NCI-H2227 (cell line): ENCODE results near the gene SMARCAL1.
"Not testable (repeated sequence)": the region's sequence is repeated elsewhere in the genome, so short reads cannot be mapped to it uniquely, and the experiment has no call there.

Experiments used
- DNase-seq: peaks from one replicate; lab custom pipeline; 2025; ENCODE audit not compliant: unreplicated experiment; lab: John Stamatoyannopoulos, UW

Gene SMARCAL1

GRCh38 chr2:216412022-216412999 lies at the start of gene SMARCAL1:
SMARCAL1 (plus strand) TSS chr2:216412484; CDS start chr2:216414705, 2,221 bp downstream.
- peak; percentile 100 for DNase-seq

GRCh38 chr2:216362730-216363129 lies 49.6 kb upstream of the SMARCAL1 start:
- DNase-seq, result peak; percentile 65

- DNase-seq, result no peak
These were observed 49.1 kb upstream of the SMARCAL1 start for GRCh38 chr2:216363221-216363620.

GRCh38 chr2:216365518-216365917 lies 46.8 kb upstream of the SMARCAL1 start:
- no peak for DNase-seq

- no peak for DNase-seq
These were observed 45.4 kb upstream of the SMARCAL1 start for GRCh38 chr2:216366777-216367471.

- no peak for DNase-seq
These were observed 42.5 kb upstream of the SMARCAL1 start for GRCh38 chr2:216369821-216370220.

- DNase-seq, result peak; percentile 33
These were observed 41.1 kb upstream of the SMARCAL1 start for GRCh38 chr2:216370961-216371712.

- peak; percentile 86 for DNase-seq
These were observed 40.3 kb upstream of the SMARCAL1 start, which contains the start of gene MARCHF4 for GRCh38 chr2:216371721-216372702. MARCHF4 (minus strand) TSS chr2:216372483; CDS start chr2:216370260, 2,223 bp downstream.

GRCh38 chr2:216372761-216373291 lies 39.5 kb upstream of the SMARCAL1 start:
- DNase-seq, result no peak

- no peak for DNase-seq
These were observed 38.4 kb upstream of the SMARCAL1 start for GRCh38 chr2:216373896-216374295.

GRCh38 chr2:216375286-216375685 lies 37.0 kb upstream of the SMARCAL1 start:
- no peak for DNase-seq

GRCh38 chr2:216379977-216380376 lies 32.3 kb upstream of the SMARCAL1 start:
- DNase-seq, result no peak

GRCh38 chr2:216384409-216384808 lies 27.9 kb upstream of the SMARCAL1 start:
- not testable (repeated sequence) for DNase-seq

- DNase-seq, result no peak
These were observed 26.8 kb upstream of the SMARCAL1 start for GRCh38 chr2:216385478-216385877.

- no peak for DNase-seq
These were observed 25.0 kb upstream of the SMARCAL1 start for GRCh38 chr2:216387262-216387661.

GRCh38 chr2:216388046-216388884 lies 24.0 kb upstream of the SMARCAL1 start:
- no peak for DNase-seq

GRCh38 chr2:216389570-216389969 lies 22.7 kb upstream of the SMARCAL1 start:
- no peak for DNase-seq

- DNase-seq, result no peak
These were observed 20.9 kb upstream of the SMARCAL1 start for GRCh38 chr2:216391401-216391800.
